Right ventricle myocardium inferior (tissue), 1 donor: ENCODE measurements around the gene TRMT10B. TPM values are rescaled to one million over a fixed set of nuclear protein-coding genes. Genes with fewer than 3 reads are reported as not detected.

Source experiments
- ATAC-seq: fragments of 200-7000 bp; cut with Tn5 transposase; one replicate; pipeline ENCODE4 v1.9.1; 2020; ENCODE audit warnings: mild to moderate bottlenecking, moderate library complexity
- DNase-seq: peaks from one replicate; pipeline ENCODE4 v3.0.0; 2021; ENCODE audit errors: missing footprints
- intact Hi-C: fragments of 100-400 bp; cut with DNase I; formaldehyde crosslinking; loops from one replicate; pipeline ENCODE4 v1.11.0; 2022
- long read RNA-seq: library from polyadenylated mRNA; unstranded; transcript quantifications from one replicate; pipeline ENCODE4 v2.0.0, GENCODE V29; 2021
- total RNA-seq: library from RNA; stranded (reverse); fragmentation: NEBNext Ultra II Directional; extraction: Animal tissue kit (Norgen Biotek cat#: 25700); gene quantifications from one replicate; pipeline ENCODE4 v1.2.1, GENCODE V29; 2021
- donor health status: DM: no; HTN: yes; CAD: no; lungs with severe emphysema.

The TRMT10B gene, protein sequence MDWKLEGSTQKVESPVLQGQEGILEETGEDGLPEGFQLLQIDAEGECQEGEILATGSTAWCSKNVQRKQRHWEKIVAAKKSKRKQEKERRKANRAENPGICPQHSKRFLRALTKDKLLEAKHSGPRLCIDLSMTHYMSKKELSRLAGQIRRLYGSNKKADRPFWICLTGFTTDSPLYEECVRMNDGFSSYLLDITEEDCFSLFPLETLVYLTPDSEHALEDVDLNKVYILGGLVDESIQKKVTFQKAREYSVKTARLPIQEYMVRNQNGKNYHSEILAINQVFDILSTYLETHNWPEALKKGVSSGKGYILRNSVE
- 3.2 TPM for total RNA-seq
- long read RNA-seq, partial matches to known transcripts: 0 of 10 reads
- long read RNA-seq, other reads (novel, unspliced or antisense): 7 of 10 reads

DNA sequence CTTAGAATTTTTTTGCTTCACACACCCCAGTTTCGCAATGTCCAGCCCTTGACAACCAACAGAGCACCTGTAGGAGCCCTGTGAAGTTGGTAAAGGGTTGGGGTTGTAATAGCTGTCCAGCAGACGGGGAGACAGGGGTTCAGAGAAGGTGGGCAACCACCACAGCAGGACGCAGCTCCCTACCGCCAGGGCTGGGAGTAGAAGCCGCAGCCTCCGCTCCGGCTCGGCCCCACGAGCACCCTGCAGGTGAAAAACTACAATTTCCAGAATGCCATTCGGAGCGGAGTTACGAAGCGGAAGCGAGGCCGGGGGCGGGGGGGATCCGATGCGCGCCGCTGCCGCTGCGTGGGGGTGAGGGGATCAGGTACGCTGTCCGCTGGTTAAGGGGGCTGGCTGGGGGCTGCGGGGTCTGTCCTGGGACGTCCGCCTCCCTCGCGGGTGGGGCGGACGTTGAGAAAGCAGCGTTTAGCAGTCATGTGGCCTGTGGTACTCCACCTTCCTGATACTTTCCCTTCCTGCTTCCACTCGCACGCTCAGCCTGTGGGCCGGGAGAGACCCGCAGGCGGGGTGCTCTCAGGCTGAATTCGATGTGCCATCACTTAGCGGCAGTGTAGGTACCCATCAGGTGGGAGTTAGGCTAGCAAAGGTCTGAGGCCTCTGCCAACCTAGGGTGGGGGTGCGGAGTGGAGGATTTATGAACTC lies at the start of gene TRMT10B:
Gene TRMT10B, plus strand, starts transcription at position 317 of the 702 bp plus-strand sequence. CDS start 8,127 bp downstream, outside the sequence.
- intact Hi-C loops: no loop called here

DNA sequence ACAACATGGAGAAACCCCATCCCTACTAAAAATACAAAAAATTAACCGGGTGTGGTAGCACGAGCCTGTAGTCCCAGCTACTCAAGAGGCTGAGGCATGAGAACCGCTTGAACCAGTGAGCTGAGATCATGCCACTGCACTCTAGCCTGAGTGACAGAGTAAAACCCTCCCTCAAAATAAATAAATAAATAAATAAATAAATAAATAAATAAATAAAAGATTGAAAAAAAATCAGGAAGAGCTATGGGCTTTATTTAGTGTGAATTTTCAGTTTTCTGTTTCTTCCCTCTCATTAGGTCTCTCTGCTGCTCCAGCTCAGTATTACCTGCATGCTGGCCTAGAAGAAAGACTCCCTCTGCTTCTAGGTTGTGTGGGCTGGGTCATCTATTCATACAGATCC lies 47.8 kb upstream of the TRMT10B start:
- intact Hi-C loops: no loop called here
- no peak for ATAC-seq
- DNase-seq: no peak

More for the DNA sequence above, at the start of gene TRMT10B:
- peak; percentile 93 for ATAC-seq
- peak; percentile 87 for DNase-seq

- intact Hi-C loops: no loop called here
- ATAC-seq (no peak), DNase-seq (no peak)
Observed at GRCh38 chr9:37706290-37706689, 47.3 kb upstream of the TRMT10B start.

GRCh38 chr9:37707748-37708147 lies 45.9 kb upstream of the TRMT10B start:
- ATAC-seq: no peak
- no peak for DNase-seq
- intact Hi-C loops: no loop called here

DNA sequence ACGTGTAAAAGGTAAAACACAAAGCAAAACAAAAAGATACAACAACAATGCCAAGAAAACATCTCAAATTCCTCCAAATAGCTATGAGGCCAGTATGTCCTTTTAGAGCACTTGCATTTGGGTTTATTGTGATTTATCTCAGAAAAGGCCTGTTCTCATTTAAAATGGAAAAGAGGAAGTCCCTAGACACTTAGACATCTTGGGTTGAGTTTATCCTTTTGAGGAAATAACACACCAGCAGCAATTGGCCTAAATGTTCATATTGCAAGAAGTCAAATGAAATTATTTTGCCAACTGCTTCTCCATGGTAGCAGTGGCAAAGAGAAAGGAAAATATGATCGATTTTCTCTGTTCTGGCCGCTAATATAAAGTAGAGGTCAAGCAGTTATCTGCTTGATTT lies 43.6 kb upstream of the TRMT10B start:
- DNase-seq (no peak), ATAC-seq (no peak)
- intact Hi-C loops: no loop called here

DNA sequence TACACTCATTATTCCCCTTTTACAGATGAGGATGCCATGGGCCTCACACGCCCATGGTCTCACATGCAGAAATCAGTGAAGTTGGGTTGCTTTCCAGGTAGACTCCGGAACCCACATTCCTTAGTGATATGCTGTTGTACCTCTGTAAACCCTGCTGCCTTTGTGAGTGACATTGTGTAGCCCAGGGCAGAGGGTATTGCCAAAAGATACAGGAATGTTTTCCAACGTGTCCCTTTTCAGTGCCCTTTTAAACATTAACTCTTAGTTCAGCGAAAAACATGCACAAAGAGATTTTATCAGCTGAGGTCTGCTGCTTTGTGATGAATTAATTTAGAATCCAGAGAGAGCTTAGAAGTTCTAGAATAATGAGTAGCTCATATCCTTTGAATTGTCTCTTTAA lies 38.3 kb upstream of the TRMT10B start:
- DNase-seq (no peak), ATAC-seq (no peak)
- intact Hi-C loops: no loop called here

DNA sequence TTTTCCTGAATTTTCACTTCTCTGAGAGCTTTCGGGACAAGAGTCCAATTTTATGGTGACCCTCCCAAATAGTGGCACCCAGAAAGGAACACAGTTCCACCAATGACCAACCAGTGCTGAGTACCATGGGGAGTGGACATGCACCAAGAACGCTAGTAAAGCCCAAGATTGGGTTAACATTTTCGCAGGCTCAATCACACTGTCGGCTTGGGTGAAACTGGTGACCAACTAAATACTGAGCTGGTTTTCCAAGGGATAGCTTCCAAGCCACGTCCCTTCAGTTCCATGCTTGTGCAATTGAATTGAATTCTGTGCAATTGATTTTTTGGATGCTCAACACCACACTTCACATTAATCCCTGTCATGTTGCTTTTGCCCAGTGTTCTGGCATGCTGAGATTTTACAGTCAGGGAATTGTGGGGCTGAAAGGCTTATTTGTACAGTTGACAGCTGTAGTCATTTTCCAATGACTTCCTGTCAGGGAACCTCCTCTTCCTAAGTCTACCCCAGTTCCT lies 37.6 kb upstream of the TRMT10B start:
- no peak for DNase-seq
- no peak for ATAC-seq
- intact Hi-C loops: no loop called here

DNA sequence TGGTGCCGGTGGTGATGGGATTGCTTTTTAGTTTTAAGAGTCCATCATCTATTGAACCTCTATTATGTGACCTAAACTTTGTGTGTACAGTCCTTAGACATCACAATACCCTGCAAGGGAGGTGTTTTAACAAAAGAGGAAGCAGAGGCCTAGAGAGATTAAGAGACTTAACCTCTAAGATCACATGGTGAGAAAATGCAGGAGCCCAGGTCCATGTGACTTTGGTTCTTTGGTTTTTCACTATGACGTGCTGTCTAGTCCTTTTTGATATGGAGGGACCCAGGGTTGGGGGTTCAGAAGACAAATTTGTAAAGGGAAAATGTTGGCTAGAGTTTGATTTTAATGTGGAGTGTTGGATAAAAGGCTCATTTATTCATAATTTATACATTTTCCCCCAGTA lies 34.1 kb upstream of the TRMT10B start:
- intact Hi-C loops: no loop called here
- no peak for ATAC-seq
- no peak for DNase-seq

GRCh38 chr9:37727013-37727412 lies 26.6 kb upstream of the TRMT10B start:
- no peak for ATAC-seq
- intact Hi-C loops: no loop called here

DNA sequence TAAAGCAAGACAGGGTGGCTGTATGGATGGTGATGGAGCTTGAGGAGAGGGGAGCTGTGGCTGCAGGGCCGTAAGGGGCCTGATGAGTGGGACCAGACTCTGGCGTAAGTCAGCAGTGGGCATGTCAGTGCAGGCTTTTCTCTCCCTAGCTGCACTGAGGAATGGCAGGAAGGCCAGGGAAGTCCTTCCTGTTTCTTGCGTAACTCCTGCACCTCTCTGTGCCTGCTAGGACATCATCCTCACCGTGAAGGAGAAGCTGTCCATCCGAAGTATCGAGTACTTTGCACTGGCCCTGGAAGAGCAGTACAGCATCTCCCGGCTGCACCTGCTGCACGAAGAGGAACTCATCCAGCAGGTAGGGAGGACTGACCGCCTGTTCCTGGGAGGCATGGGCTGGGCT lies 24.1 kb upstream of the TRMT10B start:
- intact Hi-C loops: no loop called here
- DNase-seq: no peak
- no peak for ATAC-seq

More at GRCh38 chr9:37727013-37727412, 26.6 kb upstream of the TRMT10B start:
- DNase-seq: no peak

DNA sequence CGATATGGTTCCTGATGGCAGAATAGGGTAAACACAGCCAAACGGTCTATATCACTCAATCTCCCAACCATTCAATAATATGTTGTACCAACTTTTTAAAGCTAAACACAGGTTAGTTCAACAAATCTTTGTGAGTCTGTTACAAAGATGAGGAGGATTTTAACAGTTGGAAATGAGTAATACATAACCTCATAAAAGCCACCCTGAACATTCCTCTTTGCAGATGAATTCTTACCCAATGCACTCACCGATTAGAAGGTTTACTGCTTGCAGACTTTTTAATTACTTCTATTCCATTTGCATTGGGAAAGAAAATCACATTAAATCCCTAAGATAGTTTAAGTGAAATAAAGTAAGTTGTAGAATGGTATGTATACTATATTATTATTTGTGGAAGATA lies 23.3 kb upstream of the TRMT10B start:
- intact Hi-C loops: no loop called here
- DNase-seq (no peak), ATAC-seq (no peak)

DNA sequence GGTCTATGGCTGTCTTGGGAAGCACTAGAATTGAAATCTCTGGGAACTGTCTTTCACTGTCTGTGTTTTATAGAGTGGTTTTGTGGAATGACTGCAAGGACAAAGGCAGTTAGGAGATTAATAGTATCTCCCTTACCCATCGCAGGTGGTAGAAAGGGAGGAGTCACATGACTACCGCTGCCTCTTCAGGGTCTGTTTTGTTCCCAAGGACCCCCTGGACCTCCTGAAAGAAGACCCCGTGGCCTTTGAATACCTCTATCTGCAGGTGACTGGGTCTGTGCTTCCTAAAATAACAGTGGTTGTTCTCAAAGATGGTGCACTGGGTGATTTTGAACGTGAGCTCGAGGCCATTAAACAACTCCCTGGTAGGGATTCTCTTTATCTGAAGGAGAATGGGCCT lies 22.8 kb upstream of the TRMT10B start:
- intact Hi-C loops: no loop called here
- DNase-seq (no peak), ATAC-seq (no peak)

DNA sequence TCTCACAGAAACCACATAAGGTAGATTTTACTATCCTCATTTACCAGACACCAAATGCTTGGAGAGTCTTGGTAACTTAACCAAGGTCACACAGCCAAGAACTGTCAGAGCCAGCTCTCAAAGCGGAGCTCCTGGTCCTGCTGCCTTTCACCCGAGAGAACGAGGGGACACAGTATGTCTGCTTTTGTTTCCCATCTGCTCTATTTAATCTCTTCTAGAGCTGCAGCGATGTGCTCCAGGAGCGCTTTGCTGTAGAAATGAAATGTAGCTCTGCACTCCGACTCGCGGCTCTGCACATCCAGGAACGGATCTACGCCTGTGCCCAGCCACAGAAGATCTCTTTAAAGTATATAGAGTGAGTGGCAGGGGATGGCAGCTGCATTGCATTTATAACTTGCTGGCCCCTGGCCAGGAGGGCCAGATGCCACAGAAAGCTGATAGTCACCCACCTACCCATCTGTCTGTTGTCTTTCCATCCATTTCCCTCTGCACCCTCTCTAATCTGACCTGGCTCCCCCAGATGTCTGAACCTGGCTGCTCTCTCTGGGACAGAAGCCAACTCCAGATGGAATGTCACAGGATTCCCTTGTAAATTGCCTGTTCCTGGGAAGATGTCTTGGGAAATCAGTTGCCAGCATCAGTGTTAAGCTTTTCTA lies 21.4 kb upstream of the TRMT10B start:
- DNase-seq (no peak), ATAC-seq (no peak)
- intact Hi-C loops: no loop called here

DNA sequence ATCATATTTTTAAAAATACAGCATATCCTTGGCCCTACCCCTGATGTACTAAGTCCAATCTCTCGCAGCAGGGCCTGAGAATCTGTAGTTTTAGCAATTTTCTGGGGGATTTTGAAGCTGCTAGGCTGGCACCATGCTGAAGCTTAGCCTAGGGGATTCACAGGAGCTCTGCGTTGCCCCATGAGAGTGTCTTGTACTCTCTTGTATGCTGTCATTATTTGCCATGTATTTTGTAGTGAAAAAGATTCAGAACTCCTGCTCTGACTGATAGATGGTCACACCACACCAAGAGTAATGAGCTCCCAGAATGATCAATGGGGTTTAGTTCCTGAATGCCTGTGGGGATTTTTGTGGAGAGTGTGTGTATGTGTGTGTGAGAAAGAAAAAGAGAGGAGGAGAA lies 20.7 kb upstream of the TRMT10B start:
- no peak for ATAC-seq
- intact Hi-C loops: no loop called here
- DNase-seq: no peak

- no peak for DNase-seq
- intact Hi-C loops: no loop called here
- ATAC-seq: no peak
Observed at GRCh38 chr9:37739222-37739621, 14.4 kb upstream of the TRMT10B start.

DNA sequence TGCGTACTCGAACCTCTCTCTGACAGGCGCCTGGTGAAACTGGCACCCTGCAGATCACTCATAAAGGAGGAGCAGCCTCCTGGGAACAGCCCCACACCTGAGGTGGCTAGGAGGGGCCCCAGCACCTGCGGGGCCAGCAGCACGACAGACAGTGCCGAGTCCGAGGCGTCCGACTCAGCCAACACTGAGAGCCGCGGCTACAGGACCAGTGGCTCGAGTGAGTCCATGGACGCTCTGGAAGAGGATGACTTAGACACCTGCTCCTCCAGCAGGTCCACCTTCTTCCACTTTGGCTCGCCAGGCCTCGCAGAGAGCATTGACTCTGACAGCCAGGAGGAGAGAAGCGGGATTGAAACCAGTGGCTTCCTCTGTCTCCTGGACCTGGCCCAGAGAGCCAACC lies 13.5 kb upstream of the TRMT10B start:
- no peak for DNase-seq
- no peak for ATAC-seq
- intact Hi-C loops: loop anchor here (10.0 kb wide), 2 partner anchors 165 to 655 kb away; partner anchors contain the start of genes ALDH1B1 and FBXO10

GRCh38 chr9:37740631-37741328 lies 12.8 kb upstream of the TRMT10B start:
- no peak for DNase-seq
- no peak for ATAC-seq
- intact Hi-C loops: loop anchor here (10.0 kb wide), 2 partner anchors 166 to 654 kb away; partner anchors contain the start of genes ALDH1B1 and FBXO10

DNA sequence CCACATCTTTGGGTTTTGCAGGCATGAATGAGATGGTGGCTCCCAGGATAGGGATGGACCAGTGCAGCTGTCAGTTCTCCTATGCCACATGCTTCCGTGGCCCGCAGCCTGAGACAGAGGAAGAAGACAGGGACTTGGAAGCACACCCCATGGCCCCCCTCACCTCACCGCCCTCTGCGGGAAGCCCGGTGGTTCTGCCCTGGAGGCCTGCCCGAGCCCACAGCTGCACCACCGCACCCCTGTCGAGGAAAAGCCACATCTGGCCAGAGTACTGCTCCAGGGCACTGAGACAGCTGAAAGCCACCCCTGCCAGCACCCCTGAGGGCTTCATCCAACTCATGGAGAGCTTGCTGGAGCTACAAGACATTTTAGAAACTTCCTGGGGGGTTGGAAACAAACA lies 7.6 kb upstream of the TRMT10B start:
- intact Hi-C loops: loop anchor here (2.0 to 10.0 kb wide), 3 partner anchors 171 to 649 kb away; partner anchors contain the start of genes ALDH1B1 and FBXO10
- DNase-seq: no peak
- no peak for ATAC-seq
